Activated T-helper 1 cell treated with anti-CD3 and anti-CD28 coated beads, Interleukin-12 subunit alpha, Interleukin-12 subunit beta, Interleukin-2, Interleukin-4 antibody, amounts not matched to agents 30 ng/mL and 10 ng/mL and 1 ng/mL, durations not matched to agents 14 hours and 24 hours and 36 hours (primary cell): ENCODE measurements around the gene SLC27A4. TPM values are rescaled to one million over a fixed set of nuclear protein-coding genes. Genes with fewer than 3 reads are reported as not detected.

ENCODE experiments used
- DNase-seq: peaks from one replicate; pipeline ENCODE4 v3.0.0; 2021; ENCODE audit warnings: low spot score
- H3K27ac Mint-ChIP-seq: one replicate; pipeline ENCODE4 v1.8.0; 2021; ENCODE audit warnings: mild to moderate bottlenecking, mixed read lengths
- H3K27me3 Mint-ChIP-seq: one replicate; pipeline ENCODE4 v1.8.0; 2022; ENCODE audit warnings: mild to moderate bottlenecking, moderate library complexity, mixed read lengths; ENCODE audit not compliant: insufficient read depth
- H3K36me3 Mint-ChIP-seq: one replicate; pipeline ENCODE4 v1.8.0; 2021; ENCODE audit warnings: low read depth, mixed read lengths
- H3K4me1 Mint-ChIP-seq: one replicate; pipeline ENCODE4 v1.8.0; 2021; ENCODE audit warnings: low read depth, mixed read lengths
- H3K4me3 Mint-ChIP-seq: one replicate; pipeline ENCODE4 v1.8.0; 2021; ENCODE audit warnings: mild to moderate bottlenecking, moderate library complexity, mixed read lengths
- H3K9me3 Mint-ChIP-seq: one replicate; pipeline ENCODE4 v1.8.0; 2021; ENCODE audit warnings: mixed read lengths
- intact Hi-C: fragments of 100-400 bp; cut with micrococcal nuclease; formaldehyde crosslinking; loops from one replicate; pipeline ENCODE4 v1.15.1; 2024
- total RNA-seq: library from RNA; stranded (reverse); gene quantifications from 2 replicates; pipeline ENCODE4 v1.2.3, GENCODE V29; 2022

Gene SLC27A4
- total RNA-seq, 1 donor from 2014 or later, result 43.2 TPM

DNA sequence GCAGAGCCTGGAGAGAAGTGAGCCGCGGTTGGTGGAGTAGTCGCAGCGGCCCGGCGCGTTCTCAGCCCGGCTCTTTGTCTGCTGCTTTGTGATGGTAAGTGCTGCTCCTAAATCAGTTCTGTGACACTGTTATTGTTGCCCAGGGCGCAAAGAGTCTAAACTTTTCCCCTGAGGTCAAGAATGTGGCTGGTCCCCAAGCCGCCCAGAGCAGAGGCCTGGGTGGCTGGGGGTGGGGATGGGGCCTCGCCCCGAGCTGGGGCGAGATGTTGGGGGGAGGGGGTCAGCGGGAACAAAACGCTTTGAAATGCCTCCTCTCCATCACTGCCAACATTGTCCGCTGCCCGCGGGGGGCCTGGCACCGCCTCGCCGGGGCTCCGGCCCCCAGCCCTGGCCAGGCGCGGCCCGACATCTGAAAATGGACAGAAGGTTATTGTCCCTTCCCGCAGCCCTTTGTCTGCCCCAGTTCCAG, 68.7 kb downstream of the SLC27A4 start:
- intact Hi-C loops, result no loop called here
- H3K9me3 Mint-ChIP-seq, result no peaks in the 10 kb centered on the region
- peaks cover 37% of the 10 kb centered on the region for H3K27me3 Mint-ChIP-seq
- H3K27ac Mint-ChIP-seq, result no peak overlapping the region
- H3K36me3 Mint-ChIP-seq, result no peaks in the 10 kb centered on the region
- H3K4me3 Mint-ChIP-seq, result no peak overlapping the region
- H3K4me1 Mint-ChIP-seq, result no peaks in the 10 kb centered on the region
- DNase-seq, result no peak

DNA sequence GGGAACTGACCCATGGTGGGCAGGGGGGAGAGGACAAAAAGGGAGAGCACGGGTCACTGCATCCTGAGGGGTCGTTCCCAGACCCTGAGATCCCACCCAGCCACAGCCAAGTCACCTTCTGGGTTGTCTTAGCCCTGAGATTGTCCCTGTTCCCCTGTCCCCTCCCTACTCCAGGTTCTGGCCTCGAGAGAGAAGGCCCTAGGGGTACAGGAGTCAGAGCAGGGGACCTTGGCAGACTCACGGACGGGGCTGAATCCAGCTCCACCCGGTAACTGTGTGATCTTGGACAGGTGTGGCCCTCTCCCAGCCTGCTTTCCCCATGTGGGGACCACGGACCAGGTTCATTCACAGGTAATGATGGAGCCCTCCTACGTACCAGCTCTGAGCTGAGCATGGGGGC, 69.1 kb downstream of the SLC27A4 start:
- H3K36me3 Mint-ChIP-seq, result no peaks in the 10 kb centered on the region
- no peaks in the 10 kb centered on the region for H3K9me3 Mint-ChIP-seq
- H3K4me1 Mint-ChIP-seq, result no peaks in the 10 kb centered on the region
- no peak overlapping the region for H3K27ac Mint-ChIP-seq
- no peak overlapping the region for H3K4me3 Mint-ChIP-seq
- H3K27me3 Mint-ChIP-seq, result peaks cover 37% of the 10 kb centered on the region
- intact Hi-C loops, result no loop called here
- DNase-seq, result no peak

- intact Hi-C loops, result loop anchor here (5.0 kb wide), 1 partner anchor 113 kb away; no protein-coding TSS in a partner anchor
These were observed 69.7 kb downstream of the SLC27A4 start for GRCh38 chr9:128409978-128410377.

More at GRCh38 chr9:128409978-128410377, 69.7 kb downstream of the SLC27A4 start:
- Mint-ChIP-seq H3K4me3 (no peak overlapping the region), H3K9me3 (no peaks in the 10 kb centered on the region), H3K36me3 (no peaks in the 10 kb centered on the region), H3K4me1 (no peaks in the 10 kb centered on the region), H3K27ac (no peak overlapping the region), H3K27me3 (peaks cover 37% of the 10 kb centered on the region)
- DNase-seq, result no peak

Other genes with a start within 250 kb of the SLC27A4 start
- 87.7 and 89.2 TPM in 2 replicates for gene PTGES2, start 212.8 kb upstream of the SLC27A4 start, total RNA-seq
- gene LCN2, start 191.1 kb upstream of the SLC27A4 start, total RNA-seq, result not detected in 2 replicates
- gene BBLN, start 180.3 kb upstream of the SLC27A4 start, total RNA-seq, result 97.3 and 106 TPM in 2 replicates
- gene CIZ1, start 149.0 kb upstream of the SLC27A4 start, total RNA-seq, result 154 and 158 TPM in 2 replicates
- gene DNM1, start 137.1 kb upstream of the SLC27A4 start, total RNA-seq, result 1.4 and 1.8 TPM in 2 replicates
- 52.3 and 53.0 TPM in 2 replicates for gene GOLGA2, start 64.5 kb upstream of the SLC27A4 start, total RNA-seq
- gene SWI5, start 64.3 kb upstream of the SLC27A4 start, total RNA-seq, result 10.4 and 13.3 TPM in 2 replicates
- gene TRUB2, start 18.1 kb upstream of the SLC27A4 start, total RNA-seq, result 41.8 and 44.0 TPM in 2 replicates
- gene COQ4, start 17.7 kb upstream of the SLC27A4 start, total RNA-seq, result 59.0 and 59.5 TPM in 2 replicates
- gene URM1, start 30.8 kb downstream of the SLC27A4 start, total RNA-seq, result 81.6 and 82.6 TPM in 2 replicates
- gene CERCAM, start 80.3 kb downstream of the SLC27A4 start, total RNA-seq, result 0.86 and 1.6 TPM in 2 replicates
- 55.6 and 57.6 TPM in 2 replicates for gene ODF2, start 115.5 kb downstream of the SLC27A4 start, total RNA-seq
- 51.4 and 52.0 TPM in 2 replicates for gene GLE1, start 164.2 kb downstream of the SLC27A4 start, total RNA-seq
- 298 and 304 TPM in 2 replicates for gene SPTAN1, start 212.1 kb downstream of the SLC27A4 start, total RNA-seq